PC-3 (cell line): Measurements from ENCODE around the gene LARP7. TPM values are rescaled to one million over a fixed set of nuclear protein-coding genes. Genes with fewer than 3 reads are reported as not detected.

Experiments used
- ATAC-seq: fragments of 200-7000 bp; cut with Tn5 transposase; 2 replicates; pipeline ENCODE4 v1.9.1; 2020; ENCODE audit warnings: mild to moderate bottlenecking, moderate library complexity
- BruUV-seq: library from RNA; stranded (reverse); fragments of 400-500 nt; replicated peaks from 2 replicates; lab custom pipeline; 2021; lab: Mats Ljungman, UMichigan
- CTCF ChIA-PET: fragments of 300-600 bp; sonication (Branson Sonifier 250); formaldehyde crosslinking; loops from one replicate; lab custom pipeline; 2022; ENCODE audit warnings: antibody characterized with exemption; lab: Charles Lee
- POLR2A ChIA-PET: fragments of 300-600 bp; sonication (Branson Sonifier 250); formaldehyde crosslinking; loops from one replicate; lab custom pipeline; 2022; ENCODE audit warnings: antibody characterized with exemption; ENCODE audit not compliant: unreplicated experiment; lab: Charles Lee
- DNase-seq: peaks from one replicate; pipeline ENCODE4 v3.0.0-alpha.2; 2015
- H2AFZ ChIP-seq: fragments of 300-600 bp; sonication (generic); 2 replicates; pipeline ENCODE4 v1.6.0; 2016; ENCODE audit warnings: antibody characterized with exemption, low read length
- H3F3A ChIP-seq: fragments of 300-600 bp; sonication (generic); one replicate; pipeline ENCODE4 v1.6.0; 2017; ENCODE audit warnings: antibody characterized with exemption, low read length, control low read depth, mild to moderate bottlenecking; ENCODE audit not compliant: unreplicated experiment
- H3K27ac ChIP-seq: fragments of 300-600 bp; sonication (generic); 2 replicates; pipeline ENCODE4 v1.5.1; 2016; ENCODE audit warnings: mild to moderate bottlenecking, low read length
- H3K27me3 ChIP-seq: fragments of 300-600 bp; sonication (generic); 2 replicates; pipeline ENCODE4 v1.6.1; 2016; ENCODE audit warnings: low read length, mixed read lengths
- H3K36me3 ChIP-seq: fragments of 300-600 bp; sonication (generic); 2 replicates; pipeline ENCODE4 v1.6.1; 2016; ENCODE audit warnings: low read depth, mixed run types, low read length, mixed read lengths
- H3K4me1 ChIP-seq: fragments of 300-600 bp; sonication (generic); 2 replicates; pipeline ENCODE4 v1.5.1; 2016; ENCODE audit warnings: low read length; ENCODE audit not compliant: insufficient read depth
- H3K4me2 ChIP-seq: fragments of 300-600 bp; sonication (generic); 2 replicates; pipeline ENCODE4 v1.6.0; 2016; ENCODE audit warnings: low read length
- H3K4me3 ChIP-seq: fragments of 300-600 bp; sonication (generic); 2 replicates; pipeline ENCODE4 v1.5.1; 2016; ENCODE audit warnings: mild to moderate bottlenecking, low read length, mixed read lengths
- H3K79me2 ChIP-seq: fragments of 300-600 bp; sonication (generic); 2 replicates; pipeline ENCODE4 v1.6.1; 2017; ENCODE audit warnings: low read length, mixed read lengths
- H3K9ac ChIP-seq: fragments of 300-600 bp; sonication (generic); 2 replicates; pipeline ENCODE4 v1.6.0; 2016; ENCODE audit warnings: mild to moderate bottlenecking, low read length
- H3K9me2 ChIP-seq: fragments of 300-600 bp; sonication (generic); replicated peaks from 2 replicates; pipeline ENCODE4 v1.6.1; 2016; ENCODE audit warnings: mixed run types, low read length, mixed read lengths
- H3K9me3 ChIP-seq: fragments of 300-600 bp; sonication (generic); 2 replicates; pipeline ENCODE4 v1.6.1; 2016; ENCODE audit warnings: low read length, mixed read lengths
- H4K20me1 ChIP-seq: fragments of 300-600 bp; sonication (generic); 2 replicates; pipeline ENCODE4 v1.6.1; 2016; ENCODE audit warnings: low read length, mixed read lengths
- CTCF ChIP-seq: fragments of 300-600 bp; sonication (generic); conservative IDR thresholded peaks from 2 replicates; pipeline ENCODE4 v1.5.1; 2017; ENCODE audit warnings: antibody characterized with exemption, low read depth, mild to moderate bottlenecking, low read length
- EZH2 ChIP-seq: fragments of 300-600 bp; sonication (generic); IDR thresholded peaks from one replicate; pipeline ENCODE4 v1.6.1; 2017; ENCODE audit warnings: antibody characterized with exemption, mild to moderate bottlenecking, low read length; ENCODE audit not compliant: unreplicated experiment
- EZH2phosphoT487 ChIP-seq: fragments of 300-600 bp; sonication (generic); IDR thresholded peaks from 2 replicates; pipeline ENCODE4 v1.6.1; 2018; ENCODE audit warnings: mild to moderate bottlenecking, antibody characterized with exemption, low read length, borderline replicate concordance
- intact Hi-C: fragments of 100-400 bp; cut with micrococcal nuclease; formaldehyde crosslinking; loops from 2 replicates; pipeline ENCODE4 v1.9.0; 2023
- total RNA-seq: library from RNA; depleted of rRNA; stranded (reverse); fragments of >200 nt; gene quantifications from 2 replicates; pipeline ENCODE4 v1.2.3, GENCODE V29; 2014

Gene LARP7
- total RNA-seq, 1 experiment from 2014 or later = 17.1 TPM

- BruUV-seq = no TSS peak
- Histone ChIP-seq H3K9me3 (no peaks in the 10 kb centered on the region), H3K36me3 (no peaks in the 10 kb centered on the region), H3K9me2 (no peaks in the 10 kb centered on the region), H3K27me3 (no peaks in the 10 kb centered on the region), H3K4me1 (no peaks in the 10 kb centered on the region), H3K4me2 (no peak overlapping the region), H2AFZ (no peak overlapping the region), H3K9ac (no peak overlapping the region), H3K79me2 (no peaks in the 10 kb centered on the region), H3K4me3 (no peak overlapping the region), H3K27ac (no peak overlapping the region), H3F3A (no peaks in the 10 kb centered on the region), H4K20me1 (no peaks in the 10 kb centered on the region)
- POLR2A ChIA-PET = no interaction called here
- DNase-seq (no peak), ATAC-seq (no peak)
- CTCF ChIA-PET = no interaction called here
- intact Hi-C loops = no loop called here
- no peak for TF ChIP-seq EZH2
- no peak for TF ChIP-seq EZH2phosphoT487
- TF ChIP-seq CTCF = no peak
Measured at GRCh38 chr4:112616984-112617383, 20.0 kb upstream of the LARP7 start.

- POLR2A ChIA-PET = no interaction called here
- H3K36me3 ChIP-seq = no peaks in the 10 kb centered on the region
- TF ChIP-seq EZH2 (no peak), CTCF (no peak), EZH2phosphoT487 (no peak)
- BruUV-seq = no TSS peak
- no peaks in the 10 kb centered on the region for H3K9me3 ChIP-seq
- H3F3A ChIP-seq = no peaks in the 10 kb centered on the region
- H3K79me2 ChIP-seq = no peaks in the 10 kb centered on the region
- CTCF ChIA-PET = no interaction called here
- no peak overlapping the region for H3K27ac ChIP-seq
- no peaks in the 10 kb centered on the region for H3K4me1 ChIP-seq
- intact Hi-C loops = no loop called here
- no peaks in the 10 kb centered on the region for H4K20me1 ChIP-seq
- DNase-seq = no peak
- no peak overlapping the region for H2AFZ ChIP-seq
- H3K9me2 ChIP-seq = no peaks in the 10 kb centered on the region
- H3K9ac ChIP-seq = no peak overlapping the region
- H3K4me3 ChIP-seq = no peak overlapping the region
- no peak overlapping the region for H3K4me2 ChIP-seq
- no peak for ATAC-seq
- H3K27me3 ChIP-seq = no peaks in the 10 kb centered on the region
Measured at GRCh38 chr4:112626228-112626627, 10.7 kb upstream of the LARP7 start.

- H2AFZ ChIP-seq = no peak overlapping the region
- H3K79me2 ChIP-seq = peaks cover 28% of the 10 kb centered on the region
- H3K9ac ChIP-seq = no peak overlapping the region
- no peak overlapping the region for H3K4me3 ChIP-seq
- no peak for TF ChIP-seq EZH2
- peak; percentile 66 for TF ChIP-seq CTCF
- ATAC-seq = no peak; the same call in 1 of the 2 replicates
- no peaks in the 10 kb centered on the region for H3K9me3 ChIP-seq
- no TSS peak for BruUV-seq
- CTCF ChIA-PET = no interaction called here
- intact Hi-C loops = loop anchor here (1.0 to 10.0 kb wide), 4 partner anchors 129 to 461 kb away; no protein-coding TSS in a partner anchor
- no peaks in the 10 kb centered on the region for H3K4me1 ChIP-seq
- no peaks in the 10 kb centered on the region for H3F3A ChIP-seq
- no peaks in the 10 kb centered on the region for H3K9me2 ChIP-seq
- no peaks in the 10 kb centered on the region for H4K20me1 ChIP-seq
- H3K27ac ChIP-seq = no peak overlapping the region
- DNase-seq = peak; percentile 38
- no peaks in the 10 kb centered on the region for H3K27me3 ChIP-seq
- POLR2A ChIA-PET = no interaction called here
- H3K4me2 ChIP-seq = no peak overlapping the region
- no peaks in the 10 kb centered on the region for H3K36me3 ChIP-seq
Measured at GRCh38 chr4:112633477-112634235, 3.3 kb upstream of the LARP7 start.
